ENCODE data around the gene QSOX2.

QSOX2 gene

GRCh38 chr9:136250676-136251075 lies 5.1 kb upstream of the QSOX2 start:
- no peak overlapping the region for H3K4me3 ChIP-seq (ENCODE audit: low read depth, low read length)

GRCh38 chr9:136249877-136250559 lies 4.4 kb upstream of the QSOX2 start:
- TF ChIP-seq, protein P1, sequence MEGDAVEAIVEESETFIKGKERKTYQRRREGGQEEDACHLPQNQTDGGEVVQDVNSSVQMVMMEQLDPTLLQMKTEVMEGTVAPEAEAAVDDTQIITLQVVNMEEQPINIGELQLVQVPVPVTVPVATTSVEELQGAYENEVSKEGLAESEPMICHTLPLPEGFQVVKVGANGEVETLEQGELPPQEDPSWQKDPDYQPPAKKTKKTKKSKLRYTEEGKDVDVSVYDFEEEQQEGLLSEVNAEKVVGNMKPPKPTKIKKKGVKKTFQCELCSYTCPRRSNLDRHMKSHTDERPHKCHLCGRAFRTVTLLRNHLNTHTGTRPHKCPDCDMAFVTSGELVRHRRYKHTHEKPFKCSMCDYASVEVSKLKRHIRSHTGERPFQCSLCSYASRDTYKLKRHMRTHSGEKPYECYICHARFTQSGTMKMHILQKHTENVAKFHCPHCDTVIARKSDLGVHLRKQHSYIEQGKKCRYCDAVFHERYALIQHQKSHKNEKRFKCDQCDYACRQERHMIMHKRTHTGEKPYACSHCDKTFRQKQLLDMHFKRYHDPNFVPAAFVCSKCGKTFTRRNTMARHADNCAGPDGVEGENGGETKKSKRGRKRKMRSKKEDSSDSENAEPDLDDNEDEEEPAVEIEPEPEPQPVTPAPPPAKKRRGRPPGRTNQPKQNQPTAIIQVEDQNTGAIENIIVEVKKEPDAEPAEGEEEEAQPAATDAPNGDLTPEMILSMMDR (IDR thresholded peaks at IDR 0.05; ENCODE audit: low read depth, low read length) = no peak
- no peak overlapping the region for H3K4me3 ChIP-seq (ENCODE audit: low read depth, low read length)
- in situ Hi-C loops (cut with HindIII; ENCODE audit: low sequenced_read_pairs) = no loop called here
- no peak for DNase-seq (ENCODE audit: low read depth, low spot score)

More at GRCh38 chr9:136250676-136251075, 5.1 kb upstream of the QSOX2 start:
- DNase-seq (ENCODE audit: low read depth, low spot score) = no peak
- TF ChIP-seq, protein P1 (IDR thresholded peaks at IDR 0.05; ENCODE audit: low read depth, low read length) = no peak
- in situ Hi-C loops (cut with HindIII; ENCODE audit: low sequenced_read_pairs) = no loop called here

DNA sequence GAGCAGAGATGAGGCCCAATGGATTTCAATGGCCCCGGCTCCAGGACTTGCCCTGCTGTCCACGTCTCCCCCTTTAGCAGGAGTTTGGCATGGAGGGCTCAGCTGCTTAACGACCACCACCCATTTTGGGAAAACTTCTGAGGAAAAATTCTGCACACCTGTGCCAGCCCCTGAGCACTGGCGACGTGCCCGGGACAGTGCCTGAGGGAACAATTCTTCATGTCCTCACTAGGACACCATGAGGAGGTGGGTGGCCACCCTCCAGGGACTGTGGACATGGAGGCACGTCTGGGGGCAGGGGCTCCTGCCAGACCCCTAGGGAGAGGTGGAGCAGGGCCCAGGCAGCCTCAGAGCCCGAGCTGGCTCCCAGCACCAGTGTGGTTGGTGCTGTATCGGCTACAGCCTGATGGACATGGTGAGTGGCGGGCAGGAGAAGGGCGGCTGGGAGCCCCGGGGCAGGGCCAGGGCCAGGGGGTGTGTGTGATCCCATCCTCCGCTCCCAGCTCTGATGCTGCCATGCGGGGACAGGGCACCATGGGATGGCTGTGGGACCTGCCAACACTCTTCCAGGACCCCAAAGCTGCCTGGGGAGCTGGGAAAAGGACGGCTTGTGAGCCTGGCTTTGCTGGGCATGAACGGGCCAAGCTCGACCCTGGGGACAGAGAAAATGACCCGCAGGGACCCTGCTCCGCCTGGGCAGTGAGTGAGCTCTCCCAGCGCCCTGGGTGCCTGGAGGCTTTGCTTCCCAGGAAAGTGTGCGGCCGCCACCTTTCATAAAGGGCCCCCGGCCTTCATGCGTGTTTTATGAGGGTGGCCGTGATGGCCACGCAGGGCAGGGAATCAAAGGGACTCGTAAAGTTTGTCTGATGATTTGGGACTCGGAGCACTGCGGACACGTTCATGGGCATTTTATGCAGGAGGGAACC lies 3.6 kb upstream of the QSOX2 start:
- no peak for DNase-seq (ENCODE audit: low read depth, low spot score)
- TF ChIP-seq, protein P1 (IDR thresholded peaks at IDR 0.05; ENCODE audit: low read depth, low read length) = no peak
- H3K4me3 ChIP-seq (ENCODE audit: low read depth, low read length) = no peak overlapping the region
- in situ Hi-C loops (cut with HindIII; ENCODE audit: low sequenced_read_pairs) = no loop called here

DNA sequence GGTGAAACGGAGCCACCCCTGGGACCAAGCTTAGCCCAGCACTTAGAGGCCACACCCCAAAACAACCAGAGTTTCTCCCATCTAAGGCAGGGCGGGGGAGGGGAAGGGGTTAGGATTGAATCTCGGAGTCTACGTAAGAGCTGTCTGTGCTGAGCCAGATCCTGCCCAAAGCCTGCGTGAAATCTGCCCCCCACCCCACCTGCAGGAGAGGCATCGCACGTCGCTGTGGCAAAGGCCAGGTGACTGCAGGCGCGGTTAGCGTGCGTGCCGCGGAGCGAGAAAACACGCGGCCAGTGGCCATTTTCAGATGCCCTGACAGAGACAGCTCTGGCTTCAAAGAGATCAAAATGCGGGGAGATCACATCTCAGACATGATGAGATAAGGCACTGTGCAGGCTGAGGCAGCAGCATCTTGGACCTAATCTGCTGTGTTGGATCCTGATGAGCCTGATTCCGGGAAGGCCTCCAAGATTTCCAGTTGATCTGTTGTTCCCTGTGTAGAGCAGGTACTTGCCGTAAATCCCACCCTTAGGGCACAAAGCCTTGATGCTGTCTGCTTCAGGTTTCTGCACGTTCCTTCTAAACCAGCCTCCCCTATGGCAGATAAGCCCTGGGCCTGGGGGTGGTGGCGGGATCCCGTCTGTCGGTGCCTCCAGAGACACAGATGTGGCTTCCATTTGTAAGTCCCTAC lies 2.5 kb upstream of the QSOX2 start:
- TF ChIP-seq, protein P1 (IDR thresholded peaks at IDR 0.05; ENCODE audit: low read depth, low read length) = no peak
- in situ Hi-C loops (cut with HindIII; ENCODE audit: low sequenced_read_pairs) = no loop called here
- H3K4me3 ChIP-seq (ENCODE audit: low read depth, low read length) = no peak overlapping the region
- DNase-seq (ENCODE audit: low read depth, low spot score) = no peak

- H3K4me3 ChIP-seq (ENCODE audit: low read depth, low read length) = no peak overlapping the region
- DNase-seq (ENCODE audit: low read depth, low spot score) = no peak
- TF ChIP-seq, protein P1 (IDR thresholded peaks at IDR 0.05; ENCODE audit: low read depth, low read length) = no peak
- in situ Hi-C loops (cut with HindIII; ENCODE audit: low sequenced_read_pairs) = no loop called here
Measured at GRCh38 chr9:136247551-136247916, 1.9 kb upstream of the QSOX2 start.

GRCh38 chr9:136246849-136247550 lies 1.4 kb upstream of the QSOX2 start:
- DNase-seq (ENCODE audit: low read depth, low spot score) = no peak
- no peak overlapping the region for H3K4me3 ChIP-seq (ENCODE audit: low read depth, low read length)
- TF ChIP-seq, protein P1 (IDR thresholded peaks at IDR 0.05; ENCODE audit: low read depth, low read length) = no peak
- in situ Hi-C loops (cut with HindIII; ENCODE audit: low sequenced_read_pairs) = no loop called here
